ENCODE measurements around the gene CDPF1.

DNA sequence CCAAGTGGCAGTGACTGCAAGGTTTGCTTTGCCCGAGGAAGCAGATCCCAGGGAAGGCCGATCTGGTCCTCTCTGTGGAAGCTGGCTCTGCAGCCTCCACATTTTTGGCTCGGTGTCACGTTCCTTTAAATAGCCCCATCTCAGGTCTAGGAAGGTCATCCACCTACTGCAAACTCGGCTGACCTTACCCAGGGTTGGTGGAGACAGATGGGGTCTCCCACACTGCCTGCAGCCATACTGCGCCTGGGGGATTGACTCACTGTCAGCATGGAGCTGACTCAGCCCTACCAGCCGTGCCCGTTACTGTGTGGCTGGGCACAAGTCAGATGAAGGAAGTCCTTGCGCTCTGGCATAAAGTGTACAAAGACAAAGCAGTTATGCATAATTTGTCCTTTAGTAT is 16.9 kb downstream of the CDPF1 start:
- TF ChIP-seq, protein P1, sequence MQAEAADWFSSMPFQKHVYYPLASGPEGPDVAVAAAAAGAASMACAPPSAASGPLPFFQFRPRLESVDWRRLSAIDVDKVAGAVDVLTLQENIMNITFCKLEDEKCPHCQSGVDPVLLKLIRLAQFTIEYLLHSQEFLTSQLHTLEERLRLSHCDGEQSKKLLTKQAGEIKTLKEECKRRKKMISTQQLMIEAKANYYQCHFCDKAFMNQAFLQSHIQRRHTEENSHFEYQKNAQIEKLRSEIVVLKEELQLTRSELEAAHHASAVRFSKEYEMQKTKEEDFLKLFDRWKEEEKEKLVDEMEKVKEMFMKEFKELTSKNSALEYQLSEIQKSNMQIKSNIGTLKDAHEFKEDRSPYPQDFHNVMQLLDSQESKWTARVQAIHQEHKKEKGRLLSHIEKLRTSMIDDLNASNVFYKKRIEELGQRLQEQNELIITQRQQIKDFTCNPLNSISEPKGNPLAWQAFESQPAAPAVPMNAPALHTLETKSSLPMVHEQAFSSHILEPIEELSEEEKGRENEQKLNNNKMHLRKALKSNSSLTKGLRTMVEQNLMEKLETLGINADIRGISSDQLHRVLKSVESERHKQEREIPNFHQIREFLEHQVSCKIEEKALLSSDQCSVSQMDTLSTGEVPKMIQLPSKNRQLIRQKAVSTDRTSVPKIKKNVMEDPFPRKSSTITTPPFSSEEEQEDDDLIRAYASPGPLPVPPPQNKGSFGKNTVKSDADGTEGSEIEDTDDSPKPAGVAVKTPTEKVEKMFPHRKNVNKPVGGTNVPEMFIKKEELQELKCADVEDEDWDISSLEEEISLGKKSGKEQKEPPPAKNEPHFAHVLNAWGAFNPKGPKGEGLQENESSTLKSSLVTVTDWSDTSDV (CRISPR knock-in tag; IDR thresholded peaks at IDR 0.05): no peak
- no peak for TF ChIP-seq ZNF749 (CRISPR knock-in tag; IDR thresholded peaks at IDR 0.05; ENCODE audit: borderline replicate concordance)

Measured in HepG2 (cell line).